HG03039 (cell line): Measurements from ENCODE around the gene RCCD1.

Experiments used
- ATAC-seq: cut with Tn5 transposase; IDR thresholded peaks from one replicate; pipeline ENCODE4 v1.9.1; 2021; ENCODE audit warnings: mild to moderate bottlenecking, moderate library complexity; ENCODE audit not compliant: unreplicated experiment

The RCCD1 gene

DNA sequence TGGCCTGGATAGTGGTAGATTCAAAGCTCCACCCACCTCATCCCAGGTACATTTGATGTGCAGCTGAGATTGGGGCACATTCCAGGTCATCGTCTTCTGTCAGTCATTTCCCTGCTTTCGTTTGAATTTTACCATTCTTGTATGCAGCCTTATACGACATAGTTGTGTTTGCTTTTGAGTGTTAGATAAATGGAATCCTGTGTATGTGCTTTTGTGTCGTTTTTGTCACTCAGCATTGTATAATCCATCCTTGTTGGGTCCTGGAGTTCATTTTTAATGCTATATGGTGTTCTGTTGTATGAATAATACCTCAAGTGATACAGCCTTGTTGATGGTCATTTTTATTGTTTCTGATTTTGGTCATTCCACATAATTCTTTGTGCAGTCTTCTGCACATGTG is 7.3 kb downstream of the RCCD1 start:
- ATAC-seq, result no peak

DNA sequence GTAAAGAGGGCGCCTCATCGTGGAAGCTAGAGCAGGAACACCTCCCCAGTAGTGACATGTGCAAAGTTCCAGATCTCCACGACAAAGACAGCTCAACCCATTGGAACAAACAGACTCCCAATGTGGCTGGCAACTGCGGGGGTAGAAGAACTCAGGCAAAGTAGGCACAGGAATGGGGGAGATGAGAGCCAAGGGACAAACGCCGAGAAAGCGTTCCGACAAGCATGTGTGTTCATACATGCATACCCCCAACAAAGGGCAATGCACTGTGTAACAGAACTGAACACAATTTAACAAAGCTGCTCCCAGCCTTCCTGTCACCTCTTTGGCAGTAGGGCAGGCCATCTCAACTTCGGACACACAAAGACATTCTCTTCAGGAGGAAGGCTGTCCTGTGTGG is 11.6 kb downstream of the RCCD1 start:
- ATAC-seq, result no peak

DNA sequence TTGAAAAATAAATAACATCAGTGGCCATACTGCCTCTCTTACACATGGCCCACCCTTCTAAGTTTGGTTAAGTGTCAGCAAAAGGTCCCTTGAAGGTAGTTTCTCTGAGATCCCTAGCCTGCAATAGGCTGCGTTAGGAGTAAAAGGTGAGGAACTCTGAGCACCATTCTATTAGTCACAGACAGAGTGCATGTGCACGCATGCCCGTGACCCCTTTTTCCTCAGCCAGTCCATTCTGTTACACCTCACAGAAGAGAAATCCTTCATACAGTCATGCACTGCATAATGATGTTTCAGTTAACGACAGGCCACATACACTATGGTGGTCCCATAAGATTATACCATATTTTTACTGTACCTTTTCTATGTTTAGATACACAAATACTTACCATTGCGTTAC is 12.5 kb downstream of the RCCD1 start:
- ATAC-seq, result no peak

DNA sequence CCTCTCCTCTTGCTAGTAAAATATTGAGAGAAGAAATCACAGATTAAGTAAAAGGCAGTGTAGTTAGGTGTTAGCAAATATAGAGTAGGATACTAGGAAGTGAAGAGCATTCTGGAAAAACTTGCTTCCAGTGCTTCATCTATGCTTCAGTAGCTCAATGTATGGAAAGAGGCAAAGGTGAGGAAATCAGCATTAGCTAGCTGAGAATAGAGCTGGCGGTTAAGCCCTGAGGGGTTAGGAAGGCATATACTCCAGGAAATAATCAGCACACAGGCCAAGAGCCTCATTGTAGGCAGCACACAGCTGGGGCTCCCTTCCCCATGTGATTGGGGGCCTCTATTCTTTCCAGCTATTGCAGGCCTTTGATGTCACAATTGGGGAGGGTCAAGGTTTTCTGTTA is 13.8 kb downstream of the RCCD1 start:
- ATAC-seq, result no peak

DNA sequence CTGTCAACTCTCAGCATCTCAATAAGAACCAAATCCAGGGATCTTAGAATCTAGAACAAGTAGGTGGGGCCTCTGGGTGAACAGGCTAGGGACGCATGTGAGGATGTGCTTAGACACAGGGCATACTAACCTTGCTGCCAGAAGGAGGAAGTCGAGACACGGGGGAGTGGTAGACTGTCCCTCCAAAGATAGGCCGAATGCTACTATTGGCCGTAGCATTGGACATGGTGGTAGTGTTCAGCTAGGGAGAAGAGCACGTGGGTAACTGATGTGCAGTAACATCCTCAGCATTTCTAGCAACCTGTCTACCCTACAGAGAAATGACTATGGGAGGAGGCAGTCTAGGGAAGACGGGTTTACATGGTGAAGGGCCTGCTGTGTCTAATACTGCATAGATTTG is 15.6 kb downstream of the RCCD1 start:
- no peak for ATAC-seq

DNA sequence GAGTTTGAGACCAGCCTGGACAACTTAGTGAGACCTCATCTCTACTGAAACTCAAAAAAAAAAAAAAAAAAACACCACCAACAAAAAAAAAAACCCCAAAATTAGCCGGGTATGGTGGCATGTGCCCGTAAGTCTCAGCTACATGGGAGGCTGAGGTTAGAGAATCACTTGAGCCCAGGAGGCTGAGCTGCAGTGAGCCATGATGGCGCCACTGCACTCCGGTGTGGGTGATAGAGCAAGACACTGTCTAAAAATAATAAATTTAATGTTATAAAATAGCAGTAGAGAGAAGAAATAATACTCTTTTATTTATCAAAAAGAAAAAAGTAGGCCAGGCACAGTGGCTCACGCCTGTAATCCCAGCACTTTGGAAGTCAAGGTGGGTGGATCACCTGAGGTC is 17.4 kb downstream of the RCCD1 start:
- ATAC-seq, result no peak

DNA sequence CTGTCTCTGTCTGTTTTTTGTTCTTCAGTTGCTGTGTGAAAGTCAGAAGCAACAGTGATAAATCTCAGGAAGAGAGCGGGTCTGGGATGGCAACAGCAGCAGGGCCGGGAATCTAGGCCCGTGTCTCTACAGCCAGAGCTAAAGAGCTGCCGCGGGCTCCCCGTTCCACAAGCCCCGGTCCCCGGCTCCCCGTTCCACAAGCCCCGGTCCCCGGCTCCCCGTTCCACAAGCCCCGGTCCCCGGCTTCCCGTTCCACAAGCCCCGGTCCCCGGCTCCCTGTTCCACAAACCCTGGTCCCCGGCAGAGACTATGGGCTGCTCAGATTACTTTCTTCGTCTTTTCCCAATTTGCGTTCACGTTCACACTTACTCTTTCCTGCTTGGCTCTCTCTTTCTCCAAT is 19.5 kb downstream of the RCCD1 start:
- no peak for ATAC-seq

DNA sequence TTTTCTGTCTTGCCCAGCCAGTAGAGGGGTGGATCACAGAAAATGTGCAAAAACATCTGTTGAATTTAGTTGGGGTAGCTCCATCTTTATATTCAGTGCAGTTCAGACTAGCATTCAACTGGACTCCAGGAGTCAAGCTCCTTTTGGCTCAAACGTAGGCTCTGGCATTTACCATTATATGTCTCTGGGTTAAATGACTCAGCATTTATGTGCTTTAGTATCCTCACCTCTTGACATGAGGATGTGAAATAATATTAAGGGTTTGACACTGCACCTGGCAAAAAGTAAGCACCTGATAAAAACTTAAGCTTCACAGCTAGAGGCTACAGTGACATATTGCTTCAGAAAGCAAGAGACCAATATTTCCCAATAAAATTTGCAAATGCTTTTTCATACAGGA is 24.9 kb downstream of the RCCD1 start:
- ATAC-seq, result no peak

DNA sequence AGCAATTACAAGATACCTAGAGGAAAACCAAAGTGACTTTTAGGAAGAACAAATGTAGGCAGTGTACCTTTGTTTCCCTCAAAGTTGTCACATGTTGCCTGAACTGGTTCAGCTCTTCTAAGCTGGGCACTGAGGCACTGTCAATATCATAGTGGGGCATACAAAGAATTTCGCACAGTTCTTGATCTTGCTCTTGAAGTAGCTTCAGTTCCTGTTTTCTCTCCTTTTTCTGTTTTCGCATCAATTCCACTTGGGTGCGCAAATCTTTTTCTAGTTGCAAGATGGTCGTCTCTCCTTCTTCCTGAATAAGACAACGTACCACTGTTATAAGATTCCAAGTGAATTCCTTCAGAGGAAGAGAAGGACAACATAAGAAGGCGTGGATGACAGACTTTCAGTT is 27.0 kb downstream of the RCCD1 start:
- peak; percentile 59 for ATAC-seq

DNA sequence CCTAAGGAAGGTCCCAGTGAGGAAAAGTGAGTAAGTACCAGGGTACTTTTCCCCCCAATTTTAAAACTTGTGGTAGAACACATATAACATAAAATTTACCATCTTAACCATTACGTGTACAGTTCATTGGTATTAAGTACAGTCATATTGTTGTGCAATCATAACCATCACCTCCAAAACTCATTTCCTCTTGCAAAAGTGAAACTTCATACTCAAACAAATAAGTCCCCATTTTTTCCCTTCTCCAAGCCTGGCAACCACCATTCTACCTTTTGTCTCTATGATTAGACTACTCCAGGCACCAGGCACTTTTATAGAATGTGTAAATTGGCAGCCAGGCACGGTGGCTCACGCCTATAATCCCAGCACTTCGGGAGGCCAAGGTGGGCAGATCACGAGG is 27.5 kb downstream of the RCCD1 start:
- peak; percentile 30 for ATAC-seq

DNA sequence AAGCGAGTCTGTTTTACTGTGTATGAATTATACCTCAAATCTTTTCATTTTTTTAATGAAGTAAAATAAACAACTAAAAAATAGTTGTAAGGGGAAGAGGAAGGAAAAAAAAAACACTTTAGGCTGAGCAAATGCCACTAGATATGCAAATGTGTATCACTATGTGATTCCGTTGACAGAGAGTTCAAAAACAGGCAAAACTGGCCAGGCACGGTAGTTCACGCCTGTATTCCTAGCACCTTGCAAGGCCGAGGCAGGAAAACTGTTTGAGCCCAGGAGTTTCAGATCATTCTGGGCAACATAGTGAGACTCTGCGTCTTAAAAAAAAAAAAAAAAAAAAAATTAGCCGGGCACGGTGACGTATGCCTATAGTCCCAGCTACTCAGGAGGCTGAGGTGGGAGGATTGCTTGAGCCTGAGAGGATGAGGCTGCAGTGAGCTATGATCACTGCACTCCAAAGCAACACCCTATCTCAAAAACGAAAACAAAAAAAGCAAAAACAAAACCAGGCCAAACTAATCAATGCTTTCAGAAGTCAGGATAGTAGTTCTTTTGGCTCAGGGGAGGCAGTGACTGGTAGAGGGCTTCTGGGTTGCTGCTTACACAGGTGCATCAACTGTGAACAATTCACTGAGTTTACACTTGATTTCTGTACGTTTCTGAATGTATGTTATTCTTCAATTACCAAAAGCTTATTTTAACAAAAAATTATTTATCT is 32.3 kb downstream of the RCCD1 start:
- no peak for ATAC-seq

DNA sequence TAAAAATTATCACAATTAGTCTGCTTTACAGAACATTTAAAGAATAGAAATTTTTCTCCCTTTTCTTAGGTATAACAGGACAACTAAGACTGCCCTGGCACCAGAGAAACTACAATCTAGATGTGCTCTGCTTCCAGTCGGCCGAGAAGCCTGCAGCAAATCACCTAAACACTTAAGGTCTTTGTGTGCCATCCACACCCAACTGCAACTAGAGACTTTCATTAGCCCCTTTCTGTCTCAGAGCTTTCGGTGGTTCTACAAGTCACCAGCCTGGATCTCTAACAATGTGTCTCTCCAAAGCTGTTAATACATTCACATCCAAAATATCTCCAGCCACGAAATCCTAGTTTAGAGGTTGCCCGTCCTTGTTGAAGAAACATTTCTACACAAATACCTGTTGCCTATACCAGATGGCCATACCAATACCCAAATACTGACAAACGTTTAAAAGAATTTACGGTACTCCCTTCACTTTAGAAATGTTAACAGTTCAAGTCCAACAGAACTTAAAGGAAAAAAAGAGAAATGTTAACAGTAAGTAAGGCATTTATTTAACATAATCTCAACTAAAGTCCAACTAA is 33.0 kb downstream of the RCCD1 start:
- ATAC-seq, result no peak

DNA sequence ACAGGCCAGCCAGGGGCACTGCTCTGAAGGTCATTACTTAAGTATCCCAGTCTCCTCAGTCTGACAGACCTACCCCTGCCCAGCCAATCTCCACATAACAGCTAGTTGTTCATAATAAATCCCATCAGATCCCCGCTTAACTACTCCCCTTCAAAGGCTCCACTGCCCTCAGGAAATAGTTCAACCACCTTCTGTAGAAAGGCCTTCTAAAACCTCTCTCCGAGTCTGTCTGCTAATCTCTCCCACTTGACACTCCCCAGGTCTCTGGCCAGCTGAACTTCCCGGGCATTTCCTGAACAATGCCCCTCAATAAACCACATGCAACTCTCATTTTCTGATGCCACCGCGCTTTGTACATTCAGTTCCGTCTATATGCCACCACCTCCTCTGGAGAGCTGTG is 33.6 kb downstream of the RCCD1 start:
- ATAC-seq, result no peak

DNA sequence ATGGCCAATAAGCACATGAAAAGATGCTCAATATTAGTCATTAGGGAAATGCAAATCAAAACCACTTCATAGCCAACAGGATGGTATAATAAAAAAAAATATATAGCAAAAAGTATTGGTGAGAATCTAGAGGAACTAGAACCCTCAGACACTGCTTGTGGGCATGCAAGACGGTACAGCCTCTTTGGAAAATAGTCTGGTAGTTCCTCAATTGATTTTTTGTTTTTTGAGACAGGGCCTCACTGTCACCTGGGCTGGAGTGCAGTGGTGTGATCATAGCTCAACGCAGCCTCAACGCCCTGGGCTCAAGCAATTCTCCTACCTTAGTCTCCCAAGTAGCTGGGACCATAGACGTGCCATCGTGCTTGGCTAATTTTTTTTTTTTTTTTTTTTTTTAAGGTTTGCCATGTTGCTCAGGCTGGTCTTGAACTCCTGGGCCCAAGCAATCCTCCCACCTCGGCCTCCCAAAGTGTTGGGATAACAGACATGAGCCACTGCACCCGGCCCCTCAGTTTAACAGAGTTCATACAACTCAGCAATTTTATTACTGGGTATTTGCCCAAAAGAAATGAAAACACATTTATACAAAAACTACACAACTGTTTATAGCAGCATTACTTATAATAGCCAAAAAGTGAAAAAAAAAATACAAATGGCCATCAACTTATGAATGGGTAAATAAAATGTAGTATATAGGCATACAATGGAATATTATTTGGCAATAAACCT is 34.5 kb downstream of the RCCD1 start:
- no peak for ATAC-seq

DNA sequence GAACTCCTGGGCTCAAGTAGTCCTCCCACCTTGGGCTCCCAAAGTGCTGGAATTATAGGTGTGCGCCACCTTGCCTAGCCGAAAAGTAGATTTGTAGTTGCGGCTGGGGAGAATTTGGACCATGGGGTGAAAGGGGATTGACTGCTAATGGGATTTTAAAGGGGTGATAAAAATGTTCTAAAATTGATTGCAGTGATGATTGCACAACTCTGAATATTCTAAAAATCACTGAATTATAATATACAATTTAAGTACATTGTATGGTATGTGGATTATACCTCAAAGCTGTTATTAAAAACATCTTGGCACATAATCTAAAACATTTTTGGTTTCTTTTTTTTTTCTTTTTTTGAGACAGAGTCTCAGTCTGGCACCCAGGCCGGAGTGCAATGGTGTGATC is 35.8 kb downstream of the RCCD1 start:
- no peak for ATAC-seq

DNA sequence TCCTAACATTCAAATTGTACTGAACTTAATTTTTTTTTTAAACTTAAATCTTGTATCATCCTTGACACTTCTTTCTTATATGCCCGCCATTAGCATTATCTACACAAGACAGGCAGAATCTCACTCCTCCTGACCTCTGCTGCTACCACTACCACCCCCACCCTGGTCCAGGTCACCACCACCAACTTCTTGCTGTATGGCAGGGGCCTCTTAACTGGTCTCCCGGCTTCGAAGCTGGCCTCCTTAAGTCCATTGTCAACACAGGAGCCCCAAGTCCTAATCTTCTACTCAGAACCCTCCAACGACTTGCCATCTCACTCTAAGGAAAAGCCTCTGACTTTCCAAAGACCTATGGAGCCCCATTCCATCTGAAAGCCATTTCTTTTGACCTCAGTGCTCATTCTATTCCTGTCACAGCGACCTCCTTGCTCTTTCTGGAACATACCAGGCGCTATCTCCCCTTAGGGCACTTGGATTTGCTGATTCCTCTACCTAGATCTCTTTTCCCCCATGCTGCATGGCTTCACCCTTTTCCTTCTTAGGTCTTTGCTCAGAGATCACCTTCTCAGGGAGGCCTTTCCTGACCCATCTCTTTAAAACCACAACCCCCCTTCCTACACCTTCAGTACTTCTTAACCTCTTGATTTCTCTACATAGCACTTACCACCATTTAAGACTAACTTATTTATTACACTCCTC is 37.1 kb downstream of the RCCD1 start:
- ATAC-seq, result no peak

DNA sequence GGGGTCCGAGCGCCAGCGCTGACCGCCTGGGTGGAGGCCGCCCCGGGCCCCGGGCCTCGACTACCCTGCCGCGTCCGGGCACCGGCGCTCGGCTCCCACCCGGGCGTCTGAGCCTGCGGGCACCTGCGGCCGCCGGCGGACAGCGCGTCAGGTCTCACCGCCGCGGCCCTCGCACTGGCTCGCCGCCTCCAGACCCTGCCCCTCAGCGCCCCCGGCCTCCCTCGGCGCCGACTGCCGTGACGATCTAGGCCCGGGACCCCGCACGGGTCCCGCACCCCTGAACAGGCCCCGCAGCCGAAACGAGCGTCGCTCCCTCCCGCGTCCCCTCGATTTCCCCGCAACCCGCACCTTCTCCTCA is 39.4 kb downstream of the RCCD1 start:
- peak; percentile 11 for ATAC-seq

DNA sequence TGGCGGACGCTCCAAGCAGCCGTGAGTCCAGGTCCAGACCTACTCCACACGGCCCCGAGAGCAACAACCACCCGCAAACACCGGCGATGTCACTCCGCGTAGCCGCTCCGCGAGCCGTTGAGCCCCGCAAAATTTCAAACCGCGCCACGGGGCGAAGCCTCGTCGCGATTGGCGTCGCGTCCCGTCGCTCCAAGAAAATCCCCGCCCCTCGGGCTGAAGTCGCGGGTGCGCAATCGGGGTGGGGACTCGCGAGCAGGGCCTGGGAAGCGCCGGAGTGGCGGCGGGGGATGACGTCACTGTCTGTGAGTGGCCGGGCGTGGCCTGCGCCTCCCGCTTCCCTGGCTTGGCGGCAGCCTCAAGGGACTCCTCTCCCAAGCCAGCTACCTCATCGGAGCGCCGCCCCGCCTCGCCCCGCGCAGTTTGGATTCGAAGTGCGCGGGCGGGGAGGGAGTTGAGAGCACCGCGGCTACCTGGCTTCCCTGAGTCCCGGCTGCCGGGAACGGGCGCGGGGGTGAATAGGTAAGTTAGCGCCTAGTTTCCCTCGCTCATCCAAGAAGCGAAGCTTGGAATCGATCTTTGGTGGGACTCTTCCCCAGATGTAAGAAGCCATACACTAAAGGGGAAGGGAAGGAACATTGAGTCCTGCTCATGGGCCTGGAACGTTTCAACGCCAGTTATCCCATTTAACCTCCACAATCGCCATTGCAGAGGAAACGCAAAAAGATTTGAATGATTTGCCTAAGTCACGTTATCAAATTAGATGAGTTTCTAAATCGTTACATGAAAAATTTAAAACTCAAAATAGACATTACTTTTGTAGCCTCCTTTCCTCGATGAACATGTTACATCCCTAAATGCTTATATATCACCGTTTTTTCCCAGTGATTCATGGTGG is 40.0 kb downstream of the RCCD1 start, which contains the start of gene PRC1:
PRC1 (minus strand) TSS at position 119 of the 895 bp plus-strand sequence; CDS start at position 1, 118 bp downstream.
- peak; percentile 93 for ATAC-seq

DNA sequence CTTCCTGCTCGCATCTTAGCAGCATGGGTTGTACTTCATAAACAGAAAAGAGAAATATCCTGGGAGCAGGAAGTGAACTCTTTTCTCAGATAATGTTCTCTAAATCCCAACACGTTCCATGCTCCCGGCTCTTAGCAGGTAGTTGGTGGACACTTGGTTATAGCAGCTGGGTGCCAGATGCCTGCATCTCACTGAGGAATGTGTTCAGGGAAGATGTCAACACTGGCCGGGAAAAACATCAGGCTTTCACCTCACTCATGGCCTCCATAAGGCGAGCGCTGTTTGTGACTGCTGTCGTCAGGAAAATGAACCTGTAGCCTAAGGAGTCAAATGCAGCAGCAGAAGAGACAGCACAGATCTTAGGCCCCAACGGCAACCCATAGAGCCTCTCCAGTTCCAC is 44.1 kb downstream of the RCCD1 start:
- ATAC-seq, result no peak

DNA sequence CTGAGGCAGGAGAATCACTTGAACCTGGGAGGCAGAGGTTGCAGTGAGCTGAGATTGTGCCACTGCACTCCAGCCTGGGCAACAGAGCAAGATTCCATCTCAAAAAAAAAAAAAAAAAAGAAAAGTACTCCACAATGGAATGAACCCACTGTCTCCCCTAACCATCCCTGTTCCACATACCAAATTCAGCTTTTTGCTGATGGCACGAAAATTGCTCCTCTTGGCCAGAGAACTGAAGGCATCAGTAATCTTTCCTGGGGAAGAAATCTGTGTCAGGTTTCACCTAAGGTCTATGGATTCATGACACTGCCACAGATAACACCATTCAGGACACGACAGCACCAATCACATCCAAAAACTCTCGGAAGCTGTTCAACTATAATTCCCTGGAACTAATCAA is 46.5 kb downstream of the RCCD1 start:
- ATAC-seq, result no peak

DNA sequence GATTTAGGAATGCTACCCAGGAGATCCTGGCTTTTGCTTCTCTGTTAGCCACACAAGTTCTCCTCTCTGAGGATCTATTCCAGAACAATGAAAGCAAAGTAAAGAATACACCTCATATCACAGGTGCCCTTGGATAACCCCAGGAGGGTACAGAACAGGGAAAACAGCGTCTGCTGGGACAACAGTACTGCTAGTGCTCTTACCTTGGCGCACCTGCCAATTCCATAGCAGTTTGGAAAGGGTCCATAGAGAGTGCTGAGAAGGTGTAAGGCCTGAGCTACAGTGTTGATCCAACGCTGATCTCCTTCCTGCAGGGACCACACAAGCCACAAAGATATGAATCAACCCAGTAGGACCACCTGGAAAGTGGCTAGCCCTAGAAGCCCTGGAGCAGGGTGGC is 52.6 kb downstream of the RCCD1 start:
- ATAC-seq, result no peak
